Tibial nerve (tissue), 4 donors: ENCODE measurements around the gene GAL3ST2. TPM values are rescaled to one million over a fixed set of nuclear protein-coding genes. Genes with fewer than 3 reads are reported as not detected.
"Not testable (repeated sequence)": the region's sequence is repeated elsewhere in the genome, so short reads cannot be mapped to it uniquely, and the experiment has no call there.

Source experiments
- DNase-seq, 2 donors: peaks; one replicate each; pipeline ENCODE4 v3.0.0-alpha.2; 2019; ENCODE audit warnings: low spot score in 2 of 2
- H3K27ac ChIP-seq, 4 donors: fragments of 200-600 bp; sonication (generic) in 3 of 4; one replicate each; pipeline ENCODE4 v1.5.1; 2017 to 2019; ENCODE audit warnings: mild to moderate bottlenecking in 1 of 4
- H3K27me3 ChIP-seq, 2 donors: fragments of 200-600 bp; sonication (generic) in 1 of 2; one replicate each; pipeline versions ENCODE4 v1.5.1 to v1.6.0; 2017 to 2019
- H3K36me3 ChIP-seq, 3 donors: fragments of 200-600 bp; sonication (generic); one replicate each; pipeline ENCODE4 v1.5.1; 2018 to 2019
- H3K4me1 ChIP-seq, 4 donors: fragments of 200-600 bp; sonication (generic) in 3 of 4; one replicate each; pipeline ENCODE4 v1.5.1; 2017 to 2019
- H3K4me3 ChIP-seq, 4 donors: fragments of 200-600 bp; sonication (generic) in 3 of 4; one replicate each; pipeline ENCODE4 v1.5.1; 2017 to 2019; ENCODE audit warnings: mild to moderate bottlenecking in 1 of 4, moderate library complexity in 1 of 4
- H3K9me3 ChIP-seq, 4 donors: fragments of 200-600 bp; sonication (generic) in 3 of 4; one replicate each; pipeline ENCODE4 v1.5.1; 2017 to 2019
- CTCF ChIP-seq, 5 experiments: fragments of 200-600 bp in 3 of 5; fragments of 450-650 bp in 2 of 5; sonication (generic) in 3 of 5; IDR thresholded peaks; one replicate each; pipeline ENCODE4 v1.5.1; 2016 to 2019; ENCODE audit warnings: antibody characterized with exemption in 5 of 5, mild to moderate bottlenecking in 3 of 5, moderate library complexity in 2 of 5
- EP300 ChIP-seq, 2 donors: sonication (generic); formaldehyde crosslinking; IDR thresholded peaks; one replicate each; pipeline ENCODE4 v1.6.1; 2017; ENCODE audit warnings: antibody characterized with exemption in 2 of 2, mild to moderate bottlenecking in 1 of 2
- POLR2A ChIP-seq, 2 donors: fragments of 450-650 bp; IDR thresholded peaks; one replicate each; pipeline ENCODE4 v1.6.1; 2017; ENCODE audit warnings: antibody characterized with exemption in 2 of 2, mild to moderate bottlenecking in 2 of 2, moderate library complexity in 2 of 2
- WGBS, 2 donors: methylation state at CpG; one replicate each; pipeline ENCODE4 v1.1.5; 2018; 5-methylcytosine and 5-hydroxymethylcytosine counted together
- total RNA-seq, 4 donors: library from RNA; depleted of rRNA; stranded (reverse); fragments of >200 nt; gene quantifications; one replicate each; pipeline ENCODE4 v1.1.0, GENCODE V29; 2016

The GAL3ST2 gene
- total RNA-seq, 4 donors from 2014 or later: 0.21 to 3.9 (median 0.30) TPM; not detected in 1

- TF ChIP-seq EP300 (IDR thresholded peaks at IDR 0.05) (no peak), POLR2A (IDR thresholded peaks at IDR 0.05) (no peak), CTCF (IDR thresholded peaks at IDR 0.05) (no peak)
- peaks cover 0 to 38% of the 10 kb centered on the region in 2 donors for H3K27me3 ChIP-seq
- H3K4me3 ChIP-seq: no peak overlapping the region
- peak overlapping the region in 1 of 4 donors; percentile 2 for H3K27ac ChIP-seq
- DNase-seq: peak in 1 of 2 donors; percentile 2
- no peaks in the 10 kb centered on the region for H3K36me3 ChIP-seq
- WGBS, 2 donors: 51 to 55% methylated on average over 15 to 16 of the region's 16 CpGs
- H3K4me1 ChIP-seq: no peaks in the 10 kb centered on the region
- no peaks in the 10 kb centered on the region for H3K9me3 ChIP-seq
Measured at GRCh38 chr2:241817126-241817820, 40.7 kb downstream of the GAL3ST2 start.

GRCh38 chr2:241817821-241818215 lies 41.2 kb downstream of the GAL3ST2 start:
- H3K4me1 ChIP-seq, H3K9me3 ChIP-seq, H3K36me3 ChIP-seq, DNase-seq, H3K27ac ChIP-seq, H3K4me3 ChIP-seq: not testable (repeated sequence)
- 81 to 83% methylated on average over 10 of the region's 10 CpGs for WGBS, 2 donors
- peaks cover 0 to 38% of the 10 kb centered on the region in 2 donors for H3K27me3 ChIP-seq

- no peak overlapping the region for H3K27ac ChIP-seq
- H3K4me1 ChIP-seq: no peaks in the 10 kb centered on the region
- H3K4me3 ChIP-seq: no peak overlapping the region
- TF ChIP-seq POLR2A (IDR thresholded peaks at IDR 0.05): no peak
- no peak for TF ChIP-seq CTCF (IDR thresholded peaks at IDR 0.05)
- TF ChIP-seq EP300 (IDR thresholded peaks at IDR 0.05): no peak
- WGBS, 2 donors: 72 to 77% methylated on average over 18 to 24 of the region's 25 CpGs
- no peaks in the 10 kb centered on the region for H3K9me3 ChIP-seq
- H3K36me3 ChIP-seq: no peaks in the 10 kb centered on the region
- peak in 1 of 2 donors; percentile 6 for DNase-seq
- H3K27me3 ChIP-seq: peaks cover 0 to 38% of the 10 kb centered on the region in 2 donors
Measured at GRCh38 chr2:241818229-241818942, 41.8 kb downstream of the GAL3ST2 start.

- WGBS, 2 donors: 60 to 61% methylated on average over 9 to 10 of the region's 10 CpGs
- no peak overlapping the region for H3K4me3 ChIP-seq
- H3K4me1 ChIP-seq: no peaks in the 10 kb centered on the region
- H3K27ac ChIP-seq: no peak overlapping the region
- TF ChIP-seq CTCF (IDR thresholded peaks at IDR 0.05) (no peak), EP300 (IDR thresholded peaks at IDR 0.05) (no peak), POLR2A (IDR thresholded peaks at IDR 0.05) (no peak)
- peaks cover 0 to 38% of the 10 kb centered on the region in 2 donors for H3K27me3 ChIP-seq
- no peak for DNase-seq
- H3K9me3 ChIP-seq: no peaks in the 10 kb centered on the region
- no peaks in the 10 kb centered on the region for H3K36me3 ChIP-seq
Measured at GRCh38 chr2:241818943-241819270, 42.3 kb downstream of the GAL3ST2 start.

GRCh38 chr2:241819947-241820624 lies 43.5 kb downstream of the GAL3ST2 start:
- H3K36me3 ChIP-seq, H3K4me1 ChIP-seq, H3K9me3 ChIP-seq, H3K27ac ChIP-seq, H3K4me3 ChIP-seq: not testable (repeated sequence)
- 81 to 86% methylated on average over 27 of the region's 27 CpGs for WGBS, 2 donors
- peak in 1 of 2 donors; percentile 10 for DNase-seq
- H3K27me3 ChIP-seq: peaks cover 0 to 38% of the 10 kb centered on the region in 2 donors
